HG02642 (cell line): Measurements from ENCODE around the gene FRAS1.
"Not testable (repeated sequence)": the region's sequence is repeated elsewhere in the genome, so short reads cannot be mapped to it uniquely, and the experiment has no call there.

ENCODE experiments used
- ATAC-seq: cut with Tn5 transposase; IDR thresholded peaks from one replicate; pipeline ENCODE4 v1.9.1; 2021; ENCODE audit warnings: mild to moderate bottlenecking; ENCODE audit not compliant: unreplicated experiment, poor library complexity

The FRAS1 gene

GRCh38 chr4:78310007-78310739, 253.1 kb downstream of the FRAS1 start:
- ATAC-seq, result no peak

- no peak for ATAC-seq
Measured at GRCh38 chr4:78310740-78311115, 253.6 kb downstream of the FRAS1 start.

- no peak for ATAC-seq
Measured at GRCh38 chr4:78311306-78311705, 254.2 kb downstream of the FRAS1 start.

GRCh38 chr4:78312989-78313753, 256.0 kb downstream of the FRAS1 start:
- no peak for ATAC-seq

GRCh38 chr4:78313754-78314120, 256.6 kb downstream of the FRAS1 start:
- ATAC-seq, result no peak

GRCh38 chr4:78318126-78318525, 261.0 kb downstream of the FRAS1 start:
- ATAC-seq, result no peak

GRCh38 chr4:78320349-78320935, 263.3 kb downstream of the FRAS1 start:
- no peak for ATAC-seq

- no peak for ATAC-seq
Measured at GRCh38 chr4:78322032-78322431, 264.9 kb downstream of the FRAS1 start.

- ATAC-seq, result no peak
Measured at GRCh38 chr4:78323439-78323838, 266.3 kb downstream of the FRAS1 start.

- ATAC-seq, result no peak
Measured at GRCh38 chr4:78324625-78325024, 267.5 kb downstream of the FRAS1 start.

- no peak for ATAC-seq
Measured at GRCh38 chr4:78325271-78326157, 268.4 kb downstream of the FRAS1 start.

GRCh38 chr4:78328591-78328990, 271.5 kb downstream of the FRAS1 start:
- not testable (repeated sequence) for ATAC-seq

GRCh38 chr4:78331186-78331585, 274.1 kb downstream of the FRAS1 start:
- ATAC-seq, result no peak

- no peak for ATAC-seq
Measured at GRCh38 chr4:78331965-78332364, 274.8 kb downstream of the FRAS1 start.

GRCh38 chr4:78332976-78333375, 275.9 kb downstream of the FRAS1 start:
- ATAC-seq, result no peak

GRCh38 chr4:78336093-78336943, 279.2 kb downstream of the FRAS1 start:
- ATAC-seq, result no peak

- no peak for ATAC-seq
Measured at GRCh38 chr4:78337244-78338020, 280.3 kb downstream of the FRAS1 start.

- no peak for ATAC-seq
Measured at GRCh38 chr4:78342125-78342524, 285.0 kb downstream of the FRAS1 start.

- no peak for ATAC-seq
Measured at GRCh38 chr4:78343682-78344081, 286.6 kb downstream of the FRAS1 start.
